Gastrocnemius medialis (tissue), 4 donors: ENCODE measurements around the gene RAD51AP2.

Experiments
- POLR2A ChIP-seq, 2 donors: fragments of 450-650 bp; IDR thresholded peaks; one replicate each; pipeline ENCODE4 v1.6.1; 2017; ENCODE audit warnings: antibody characterized with exemption in 2 of 2, mild to moderate bottlenecking in 2 of 2, moderate library complexity in 2 of 2
- TF ChIP-seq, protein P1 (sequence below), 5 experiments: fragments of 450-650 bp in 3 of 5; fragments of 200-600 bp in 2 of 5; sonication (generic) in 2 of 5; IDR thresholded peaks in 4 of 5; conservative IDR thresholded peaks in 1 of 5; 1 replicate in 4 of 5; 2 replicates in 1 of 5; pipeline ENCODE4 v1.5.1; 2016 to 2019; ENCODE audit warnings: antibody characterized with exemption in 5 of 5, mild to moderate bottlenecking in 3 of 5, moderate library complexity in 3 of 5

DNA sequence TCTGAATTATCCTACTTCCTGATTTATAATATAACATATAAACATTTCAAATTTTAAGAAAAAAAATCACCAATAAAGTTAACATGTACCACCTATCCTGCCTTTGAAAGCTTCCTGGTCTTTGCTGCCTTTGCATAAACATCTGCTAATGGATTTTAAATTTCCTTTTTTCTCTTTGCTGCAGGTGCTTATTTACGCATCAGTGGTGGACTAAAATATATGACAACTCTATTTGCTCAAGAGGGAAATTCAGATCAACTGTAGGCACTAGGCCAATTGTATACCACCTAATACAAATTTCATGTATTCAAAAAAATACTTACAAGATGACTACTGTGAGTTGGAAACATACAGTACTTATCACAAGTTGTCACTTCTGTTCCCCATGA is 57.2 kb downstream of the RAD51AP2 start:
- TF ChIP-seq, protein P1, sequence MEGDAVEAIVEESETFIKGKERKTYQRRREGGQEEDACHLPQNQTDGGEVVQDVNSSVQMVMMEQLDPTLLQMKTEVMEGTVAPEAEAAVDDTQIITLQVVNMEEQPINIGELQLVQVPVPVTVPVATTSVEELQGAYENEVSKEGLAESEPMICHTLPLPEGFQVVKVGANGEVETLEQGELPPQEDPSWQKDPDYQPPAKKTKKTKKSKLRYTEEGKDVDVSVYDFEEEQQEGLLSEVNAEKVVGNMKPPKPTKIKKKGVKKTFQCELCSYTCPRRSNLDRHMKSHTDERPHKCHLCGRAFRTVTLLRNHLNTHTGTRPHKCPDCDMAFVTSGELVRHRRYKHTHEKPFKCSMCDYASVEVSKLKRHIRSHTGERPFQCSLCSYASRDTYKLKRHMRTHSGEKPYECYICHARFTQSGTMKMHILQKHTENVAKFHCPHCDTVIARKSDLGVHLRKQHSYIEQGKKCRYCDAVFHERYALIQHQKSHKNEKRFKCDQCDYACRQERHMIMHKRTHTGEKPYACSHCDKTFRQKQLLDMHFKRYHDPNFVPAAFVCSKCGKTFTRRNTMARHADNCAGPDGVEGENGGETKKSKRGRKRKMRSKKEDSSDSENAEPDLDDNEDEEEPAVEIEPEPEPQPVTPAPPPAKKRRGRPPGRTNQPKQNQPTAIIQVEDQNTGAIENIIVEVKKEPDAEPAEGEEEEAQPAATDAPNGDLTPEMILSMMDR (IDR thresholded peaks at IDR 0.05 in 4 of 5, conservative IDR thresholded peaks at IDR 0.05 in 1 of 5): no peak
- TF ChIP-seq POLR2A (IDR thresholded peaks at IDR 0.05): no peak
